DLD1 (cell line): ENCODE measurements around the gene MPP4.

Source experiments
- in situ Hi-C: cut with HindIII; loops from 2 replicates; pipeline ENCODE4 v1.10.0; 2017; ENCODE audit warnings: low sequenced_read_pairs

The MPP4 gene

GRCh38 chr2:201631041-201631440, 67.4 kb downstream of the MPP4 start:
- in situ Hi-C loops, result no loop called here

- in situ Hi-C loops, result no loop called here
Observed at GRCh38 chr2:201630577-201630976, 67.9 kb downstream of the MPP4 start.

- in situ Hi-C loops, result no loop called here
Observed at GRCh38 chr2:201628545-201628944, 69.9 kb downstream of the MPP4 start.

- in situ Hi-C loops, result no loop called here
Observed at GRCh38 chr2:201622306-201622970, 76.0 kb downstream of the MPP4 start.

- in situ Hi-C loops, result no loop called here
Observed at GRCh38 chr2:201621293-201621999, 77.0 kb downstream of the MPP4 start.

- in situ Hi-C loops, result no loop called here
Observed at GRCh38 chr2:201618744-201619662, 79.4 kb downstream of the MPP4 start.

GRCh38 chr2:201608021-201608420, 90.4 kb downstream of the MPP4 start:
- in situ Hi-C loops, result no loop called here

GRCh38 chr2:201607568-201607967, 90.9 kb downstream of the MPP4 start:
- in situ Hi-C loops, result no loop called here

- in situ Hi-C loops, result no loop called here
Observed at GRCh38 chr2:201600906-201601305, 97.5 kb downstream of the MPP4 start.

- in situ Hi-C loops, result no loop called here
Observed at GRCh38 chr2:201597397-201597796, 101.0 kb downstream of the MPP4 start.
